Stimulated activated CD8-positive, alpha-beta memory T cell treated with anti-CD3 and anti-CD28 coated beads, Interleukin-2, amount 100 ng/mL, for 1 hour (primary cell): Measurements from ENCODE around the gene MYZAP.

Experiments
- DNase-seq, 2 donors: peaks; one replicate each; pipeline ENCODE4 v3.0.0-alpha.2; 2020; ENCODE audit warnings: low read depth in 2 of 2

MYZAP gene

GRCh38 chr15:57662091-57662744 lies 70.5 kb downstream of the MYZAP start:
- no peak for DNase-seq

GRCh38 chr15:57662802-57663201 lies 71.1 kb downstream of the MYZAP start:
- no peak for DNase-seq

- DNase-seq = no peak
Measured at GRCh38 chr15:57663262-57663661, 71.6 kb downstream of the MYZAP start.

GRCh38 chr15:57665194-57665593 lies 73.5 kb downstream of the MYZAP start:
- no peak for DNase-seq

GRCh38 chr15:57665939-57666338 lies 74.2 kb downstream of the MYZAP start:
- no peak for DNase-seq

GRCh38 chr15:57667171-57667849 lies 75.6 kb downstream of the MYZAP start:
- no peak for DNase-seq

GRCh38 chr15:57668016-57668415 lies 76.3 kb downstream of the MYZAP start:
- DNase-seq = no peak

GRCh38 chr15:57671636-57672035 lies 79.9 kb downstream of the MYZAP start:
- DNase-seq = no peak

- DNase-seq = no peak
Measured at GRCh38 chr15:57675481-57676181, 83.9 kb downstream of the MYZAP start.

- no peak for DNase-seq
Measured at GRCh38 chr15:57676585-57676984, 84.9 kb downstream of the MYZAP start.

GRCh38 chr15:57677204-57677603 lies 85.5 kb downstream of the MYZAP start:
- no peak for DNase-seq

- DNase-seq = no peak
Measured at GRCh38 chr15:57680021-57680420, 88.3 kb downstream of the MYZAP start.

- no peak for DNase-seq
Measured at GRCh38 chr15:57681011-57681410, 89.3 kb downstream of the MYZAP start.

- DNase-seq = no peak
Measured at GRCh38 chr15:57683481-57683880, 91.8 kb downstream of the MYZAP start.

GRCh38 chr15:57684491-57685151 lies 92.9 kb downstream of the MYZAP start:
- DNase-seq = no peak

GRCh38 chr15:57685306-57686095 lies 93.8 kb downstream of the MYZAP start:
- no peak for DNase-seq

GRCh38 chr15:57686657-57687056 lies 95.0 kb downstream of the MYZAP start:
- no peak for DNase-seq

GRCh38 chr15:57690341-57690966 lies 98.8 kb downstream of the MYZAP start:
- DNase-seq = no peak

- DNase-seq = no peak
Measured at GRCh38 chr15:57691082-57691481, 99.4 kb downstream of the MYZAP start.

- no peak for DNase-seq
Measured at GRCh38 chr15:57692709-57693108, 101.0 kb downstream of the MYZAP start.

- DNase-seq = no peak
Measured at GRCh38 chr15:57694279-57694678, 102.6 kb downstream of the MYZAP start.
